Esophagus muscularis mucosa (tissue), 3 donors: Measurements from ENCODE around the gene CD8B2.

Experiments used
- POLR2AphosphoS5 ChIP-seq, 2 donors: sonication (generic); formaldehyde crosslinking; IDR thresholded peaks; one replicate each; pipeline ENCODE4 v1.6.1; 2017; ENCODE audit warnings: antibody characterized with exemption in 2 of 2
- TF ChIP-seq, protein P1 (sequence below), 3 experiments: fragments of 200-600 bp in 2 of 3; fragments of 450-650 bp in 1 of 3; sonication (generic) in 2 of 3; IDR thresholded peaks; one replicate each; pipeline ENCODE4 v1.5.1; 2017 to 2019; ENCODE audit warnings: antibody characterized with exemption in 3 of 3, mild to moderate bottlenecking in 2 of 3, moderate library complexity in 1 of 3

DNA sequence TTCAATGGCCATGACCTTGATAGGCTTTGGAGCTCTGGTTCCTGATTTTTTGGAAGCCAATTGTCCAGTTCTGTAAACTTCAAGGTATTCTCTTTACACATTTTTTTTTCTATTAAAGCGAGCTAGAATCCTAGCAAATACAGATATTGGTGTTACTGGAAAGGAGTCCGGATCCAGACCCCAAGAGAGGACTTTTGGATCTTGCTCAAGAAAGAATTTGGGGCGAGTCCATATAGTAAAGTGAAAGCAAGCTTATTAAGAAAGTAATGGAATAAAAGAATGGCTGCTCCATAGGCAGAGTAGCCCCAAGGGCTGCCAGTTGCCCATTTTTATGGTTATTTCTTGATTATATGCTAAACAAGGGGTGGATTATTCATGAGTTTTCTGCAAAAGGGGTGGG lies 45.1 kb downstream of the CD8B2 start:
- TF ChIP-seq, protein P1, sequence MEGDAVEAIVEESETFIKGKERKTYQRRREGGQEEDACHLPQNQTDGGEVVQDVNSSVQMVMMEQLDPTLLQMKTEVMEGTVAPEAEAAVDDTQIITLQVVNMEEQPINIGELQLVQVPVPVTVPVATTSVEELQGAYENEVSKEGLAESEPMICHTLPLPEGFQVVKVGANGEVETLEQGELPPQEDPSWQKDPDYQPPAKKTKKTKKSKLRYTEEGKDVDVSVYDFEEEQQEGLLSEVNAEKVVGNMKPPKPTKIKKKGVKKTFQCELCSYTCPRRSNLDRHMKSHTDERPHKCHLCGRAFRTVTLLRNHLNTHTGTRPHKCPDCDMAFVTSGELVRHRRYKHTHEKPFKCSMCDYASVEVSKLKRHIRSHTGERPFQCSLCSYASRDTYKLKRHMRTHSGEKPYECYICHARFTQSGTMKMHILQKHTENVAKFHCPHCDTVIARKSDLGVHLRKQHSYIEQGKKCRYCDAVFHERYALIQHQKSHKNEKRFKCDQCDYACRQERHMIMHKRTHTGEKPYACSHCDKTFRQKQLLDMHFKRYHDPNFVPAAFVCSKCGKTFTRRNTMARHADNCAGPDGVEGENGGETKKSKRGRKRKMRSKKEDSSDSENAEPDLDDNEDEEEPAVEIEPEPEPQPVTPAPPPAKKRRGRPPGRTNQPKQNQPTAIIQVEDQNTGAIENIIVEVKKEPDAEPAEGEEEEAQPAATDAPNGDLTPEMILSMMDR (IDR thresholded peaks at IDR 0.05): no peak
- no peak for TF ChIP-seq POLR2AphosphoS5 (IDR thresholded peaks at IDR 0.05)
